Medulla oblongata (tissue), 1 donor: ENCODE measurements around the gene METTL27.
"Not testable (repeated sequence)": the region's sequence is repeated elsewhere in the genome, so short reads cannot be mapped to it uniquely, and the experiment has no call there.

Source experiments
- DNase-seq: peaks from one replicate; pipeline ENCODE4 v3.0.0-alpha.2; 2015; ENCODE audit errors: extremely low spot score

The METTL27 gene

GRCh38 chr7:73821597-73822285 lies 20.6 kb downstream of the METTL27 start:
- DNase-seq: not testable (repeated sequence)

- no peak for DNase-seq
These were observed 22.3 kb downstream of the METTL27 start for GRCh38 chr7:73820013-73820412.

- DNase-seq: no peak
These were observed 25.2 kb downstream of the METTL27 start for GRCh38 chr7:73817121-73817520.

- no peak for DNase-seq
These were observed 26.9 kb downstream of the METTL27 start for GRCh38 chr7:73815436-73815835.

GRCh38 chr7:73812996-73813395 lies 29.3 kb downstream of the METTL27 start:
- DNase-seq: no peak

GRCh38 chr7:73811760-73812168 lies 30.6 kb downstream of the METTL27 start:
- peak; percentile 49 for DNase-seq

- DNase-seq: no peak
These were observed 31.3 kb downstream of the METTL27 start for GRCh38 chr7:73810998-73811360.

- no peak for DNase-seq
These were observed 32.8 kb downstream of the METTL27 start for GRCh38 chr7:73809467-73809951.

- DNase-seq: no peak
These were observed 39.9 kb downstream of the METTL27 start for GRCh38 chr7:73802459-73802858.

- no peak for DNase-seq
These were observed 40.7 kb downstream of the METTL27 start for GRCh38 chr7:73801577-73801976.

GRCh38 chr7:73799282-73800141 lies 42.8 kb downstream of the METTL27 start:
- no peak for DNase-seq

- not testable (repeated sequence) for DNase-seq
These were observed 45.1 kb downstream of the METTL27 start for GRCh38 chr7:73797176-73797575.

- not testable (repeated sequence) for DNase-seq
These were observed 45.7 kb downstream of the METTL27 start for GRCh38 chr7:73796656-73797055.

- DNase-seq: not testable (repeated sequence)
These were observed 47.1 kb downstream of the METTL27 start for GRCh38 chr7:73795188-73795587.

- not testable (repeated sequence) for DNase-seq
These were observed 51.1 kb downstream of the METTL27 start for GRCh38 chr7:73791170-73791690.

- DNase-seq: no peak
These were observed 53.3 kb downstream of the METTL27 start for GRCh38 chr7:73789051-73789450.

- not testable (repeated sequence) for DNase-seq
These were observed 54.6 kb downstream of the METTL27 start for GRCh38 chr7:73787786-73788048.

- no peak for DNase-seq
These were observed 55.7 kb downstream of the METTL27 start for GRCh38 chr7:73786588-73786987.
